H1 (cell line): ENCODE data around the gene SSMEM1. TPM values are rescaled to one million over a fixed set of nuclear protein-coding genes. Genes with fewer than 3 reads are reported as not detected.
"Not testable (repeated sequence)": the region's sequence is repeated elsewhere in the genome, so short reads cannot be mapped to it uniquely, and the experiment has no call there.

Experiments
- CTCF ChIA-PET: fragments of 300-600 bp; sonication (Branson Sonifier 250); formaldehyde crosslinking; loops from one replicate; lab custom pipeline; 2021; ENCODE audit not compliant: partially characterized antibody; lab: Charles Lee
- POLR2A ChIA-PET: fragments of 300-600 bp; sonication (Branson Sonifier 250); formaldehyde crosslinking; loops from one replicate; lab custom pipeline; 2021; ENCODE audit warnings: inconsistent platforms; ENCODE audit not compliant: partially characterized antibody; lab: Charles Lee
- DNase-seq, 2 experiments: peaks; one replicate each; pipeline versions ENCODE4 v3.0.0 to v3.0.0-alpha.2; 2010 to 2022; ENCODE audit warnings: low spot score in 2 of 2, low read depth in 1 of 2, mixed read lengths in 1 of 2
- FAIRE-seq: peaks from 2 replicates; lab custom pipeline; 2011; peaks lifted over from hg19 to GRCh38; lab: Jason Lieb, UNC
- H2AFZ ChIP-seq: 2 replicates; pipeline ENCODE4 v1.8.1; 2012; ENCODE audit warnings: low read length, inconsistent platforms
- H2AK5ac ChIP-seq: 2 replicates; pipeline ENCODE4 v1.6.1; 2013; ENCODE audit warnings: low read depth, low read length
- H2BK120ac ChIP-seq: replicated peaks from 2 replicates; pipeline ENCODE3; 2013; ENCODE audit warnings: low read depth, low read length, inconsistent platforms
- H2BK12ac ChIP-seq: 2 replicates; pipeline ENCODE4 v1.6.1; 2013; ENCODE audit warnings: low read depth, low read length
- H2BK15ac ChIP-seq: 2 replicates; pipeline ENCODE4 v1.6.1; 2013; ENCODE audit warnings: low read length
- H2BK20ac ChIP-seq: 2 replicates; pipeline ENCODE4 v1.6.1; 2013; ENCODE audit warnings: low read length
- H2BK5ac ChIP-seq: 2 replicates; pipeline ENCODE4 v1.6.1; 2013; ENCODE audit warnings: low read depth, low read length
- H3K14ac ChIP-seq: 2 replicates; pipeline ENCODE4 v1.6.1; 2013; ENCODE audit warnings: inconsistent platforms; ENCODE audit not compliant: insufficient read length
- H3K18ac ChIP-seq: 2 replicates; pipeline ENCODE4 v1.6.1; 2013; ENCODE audit warnings: low read length; ENCODE audit errors: extremely low read depth
- H3K23ac ChIP-seq: 2 replicates; pipeline ENCODE4 v1.6.1; 2013; ENCODE audit warnings: inconsistent platforms; ENCODE audit not compliant: insufficient read length
- H3K23me2 ChIP-seq: 2 replicates; pipeline ENCODE4 v1.6.1; 2013; ENCODE audit warnings: low read depth, low read length
- H3K27ac ChIP-seq: 2 replicates; pipeline ENCODE4 v1.6.1; 2011; ENCODE audit warnings: low read depth, low read length, inconsistent platforms
- H3K27me3 ChIP-seq, 4 experiments: replicated peaks in 1 of 4; 1 replicate in 1 of 4; 2 replicates in 3 of 4; pipeline versions ENCODE4 v1.6.1 to v1.8.1; 2011 to 2013; ENCODE audit warnings: low read length in 3 of 4, mild to moderate bottlenecking in 3 of 4, inconsistent platforms in 2 of 4, mixed read lengths in 2 of 4, moderate library complexity in 1 of 4; ENCODE audit not compliant: control insufficient read depth in 3 of 4, insufficient read depth in 3 of 4; ENCODE audit errors: extremely low read depth in 1 of 4
- H3K36me3 ChIP-seq, 4 experiments: 2 replicates each; pipeline versions ENCODE4 v1.6.1 to v1.8.1; 2011 to 2013; ENCODE audit warnings: mild to moderate bottlenecking in 4 of 4, low read length in 3 of 4, moderate library complexity in 2 of 4, control low read depth in 1 of 4, inconsistent platforms in 1 of 4; ENCODE audit not compliant: insufficient read depth in 4 of 4, control insufficient read depth in 2 of 4
- H3K4ac ChIP-seq: replicated peaks from 2 replicates; pipeline ENCODE3; 2013; ENCODE audit warnings: low read length, low read depth, mixed read lengths, inconsistent platforms; ENCODE audit not compliant: insufficient read length
- H3K4me1 ChIP-seq, 4 experiments: replicated peaks in 1 of 4; 1 replicate in 1 of 4; 2 replicates in 3 of 4; pipeline versions ENCODE4 v1.6.1 to v1.8.1; 2011 to 2013; ENCODE audit warnings: low read length in 3 of 4, inconsistent platforms in 2 of 4, mixed read lengths in 1 of 4; ENCODE audit not compliant: insufficient read depth in 4 of 4, control insufficient read depth in 3 of 4
- H3K4me2 ChIP-seq, 2 experiments: 2 replicates each; pipeline versions ENCODE4 v1.6.1 to v1.8.1; 2011 to 2013; ENCODE audit warnings: low read depth in 2 of 2, low read length in 2 of 2, control low read depth in 1 of 2, inconsistent platforms in 1 of 2, mild to moderate bottlenecking in 1 of 2; ENCODE audit not compliant: insufficient read depth in 1 of 2
- H3K4me3 ChIP-seq, 4 experiments: fragments of 200-600, 300-600 bp in 1 of 4; sonication (generic), shearing (Covaris generic), sonication (Bioruptor Twin) in 1 of 4; 2 replicates each; pipeline versions ENCODE4 v1.5.1 to v1.8.1; 2011 to 2016; ENCODE audit warnings: low read length in 4 of 4, low read depth in 3 of 4, control low read depth in 2 of 4, inconsistent platforms in 2 of 4, mild to moderate bottlenecking in 2 of 4, mixed read lengths in 1 of 4, moderate library complexity in 1 of 4; ENCODE audit not compliant: insufficient read depth in 2 of 4; ENCODE audit errors: extremely low read depth in 1 of 4
- H3K56ac ChIP-seq: replicated peaks from 2 replicates; pipeline ENCODE3; 2013; ENCODE audit warnings: low read depth, mild to moderate bottlenecking, mixed read lengths, low read length, inconsistent platforms; ENCODE audit not compliant: insufficient read length
- H3K79me1 ChIP-seq: 2 replicates; pipeline ENCODE4 v1.6.1; 2013; ENCODE audit warnings: low read depth, low read length, control low read depth
- H3K79me2 ChIP-seq, 2 experiments: 2 replicates each; pipeline versions ENCODE4 v1.6.1 to v1.8.1; 2012 to 2013; ENCODE audit warnings: low read length in 2 of 2, mild to moderate bottlenecking in 2 of 2, inconsistent platforms in 1 of 2; ENCODE audit not compliant: insufficient read depth in 2 of 2, control insufficient read depth in 1 of 2
- H3K9ac ChIP-seq, 4 experiments: replicated peaks in 1 of 4; 1 replicate in 1 of 4; 2 replicates in 3 of 4; pipeline versions ENCODE4 v1.6.1 to v1.8.1; 2011 to 2013; ENCODE audit warnings: low read depth in 3 of 4, low read length in 3 of 4, control low read depth in 2 of 4, mild to moderate bottlenecking in 2 of 4, moderate library complexity in 2 of 4, inconsistent platforms in 1 of 4; ENCODE audit errors: extremely low read depth in 1 of 4
- H3K9me3 ChIP-seq, 2 experiments: 2 replicates each; pipeline versions ENCODE4 v1.6.1 to v1.8.1; 2012 to 2013; ENCODE audit warnings: mild to moderate bottlenecking in 2 of 2, moderate library complexity in 2 of 2, control low read depth in 1 of 2, inconsistent platforms in 1 of 2, low read depth in 1 of 2, low read length in 1 of 2, mixed read lengths in 1 of 2; ENCODE audit not compliant: insufficient read depth in 2 of 2
- H4K20me1 ChIP-seq, 2 experiments: replicated peaks in 1 of 2; 2 replicates each; pipeline versions ENCODE3 to v1.8.1; 2011 to 2013; ENCODE audit warnings: inconsistent platforms in 2 of 2, low read length in 2 of 2, mild to moderate bottlenecking in 1 of 2; ENCODE audit not compliant: insufficient read depth in 2 of 2, control insufficient read depth in 1 of 2
- H4K5ac ChIP-seq: 2 replicates; pipeline ENCODE4 v1.6.1; 2013; ENCODE audit warnings: low read length, low read depth, mixed read lengths, inconsistent platforms; ENCODE audit not compliant: insufficient read length
- H4K8ac ChIP-seq: 2 replicates; pipeline ENCODE4 v1.8.0; 2013; ENCODE audit warnings: mild to moderate bottlenecking, moderate library complexity, low read length, inconsistent platforms; ENCODE audit not compliant: insufficient read depth; ENCODE audit errors: extremely low read depth
- H4K91ac ChIP-seq: replicated peaks from 2 replicates; pipeline ENCODE3; 2013; ENCODE audit warnings: low read length, mixed read lengths, inconsistent platforms; ENCODE audit not compliant: insufficient read length
- whole genome bisulfite sequencing, 2 experiments: shearing (Covaris generic) in 1 of 2; methylation state at CpG; one replicate each; pipeline versions ENCODE4 v1.1.6 to v1.1.7; 2013 to 2015; ENCODE audit warnings: low lambda C conversion rate in 2 of 2, mixed read lengths in 2 of 2, inconsistent platforms in 1 of 2, low coverage in 1 of 2, missing lambda C conversion rate in 1 of 2; ENCODE audit not compliant: insufficient replicate concordance in 2 of 2, insufficient coverage in 1 of 2, insufficient read length in 1 of 2; ENCODE audit errors: extremely low coverage in 1 of 2, missing lambda C conversion rate in 1 of 2; 5-methylcytosine and 5-hydroxymethylcytosine counted together
- polyA plus RNA-seq, 7 experiments: library from polyadenylated mRNA; depleted of rRNA in 3 of 7; stranded (reverse) in 5 of 7; unstranded in 2 of 7; fragments of >200 nt in 5 of 7; fragments of 200-250 nt in 2 of 7; gene quantifications; 1 replicate in 5 of 7; 2 replicates in 1 of 7; 4 replicates in 1 of 7; pipeline versions ENCODE4 v1.2.1 to v1.2.3, GENCODE V29; 2011 to 2013; ENCODE audit warnings: missing spikeins in 2 of 7, mixed read lengths in 2 of 7
- total RNA-seq: library from RNA; stranded (reverse); fragmentation: NEBNext Ultra II Directional; extraction: Animal tissue kit (Norgen Biotek cat#: 25700); gene quantifications from 2 replicates; pipeline ENCODE4 v1.2.1, GENCODE V29; 2021

The SSMEM1 gene
- total and polyA plus RNA-seq, 2 of the 8 experiments (the other 6 are each of a cell fraction or from before 2014, with no cell fraction given), result not detected

- H3K56ac ChIP-seq, H3K9me3 ChIP-seq, H2BK15ac ChIP-seq, H3K36me3 ChIP-seq, H3K4me2 ChIP-seq, H3K27me3 ChIP-seq, H3K79me1 ChIP-seq, H3K4me1 ChIP-seq, H3K4me3 ChIP-seq, H2BK12ac ChIP-seq, H3K9ac ChIP-seq, H4K8ac ChIP-seq, H4K91ac ChIP-seq, H4K5ac ChIP-seq, H3K18ac ChIP-seq, H4K20me1 ChIP-seq, H2AFZ ChIP-seq, H2BK5ac ChIP-seq, H2BK120ac ChIP-seq, POLR2A ChIA-PET, H3K23me2 ChIP-seq, H2AK5ac ChIP-seq, H3K4ac ChIP-seq, H3K14ac ChIP-seq, H3K79me2 ChIP-seq, FAIRE-seq, DNase-seq, H3K27ac ChIP-seq, H3K23ac ChIP-seq, H2BK20ac ChIP-seq: not testable (repeated sequence)
- WGBS, 2 experiments, result 85% methylated on average over 3 of the region's 3 CpGs; no CpG with 5 or more reads in 1 of the 2 experiments
- CTCF ChIA-PET, result interaction anchor here (0.7 to 1.1 kb wide), 3 partner anchors 8 to 533 kb away, joined by 3 to 5 read pairs (median 3); no protein-coding TSS in a partner anchor
These were observed 17.3 kb downstream of the SSMEM1 start for GRCh38 chr7:130224923-130225322.
